Tibial artery (tissue), 4 donors: Measurements from ENCODE around the gene STK36.

Source experiments
- DNase-seq, 2 donors: peaks; one replicate each; pipeline ENCODE4 v3.0.0-alpha.2; 2019
- H3K27ac ChIP-seq, 2 donors: fragments of 200-600 bp; sonication (generic) in 1 of 2; 1 replicate in 1 of 2; 2 replicates in 1 of 2; pipeline ENCODE4 v1.5.1; 2018 to 2019; ENCODE audit warnings: mild to moderate bottlenecking in 1 of 2
- H3K27me3 ChIP-seq, 2 donors: fragments of 200-600 bp; sonication (generic) in 1 of 2; one replicate each; pipeline versions ENCODE4 v1.5.1 to v1.6.0; 2016 to 2019
- H3K36me3 ChIP-seq, 3 donors: fragments of 200-600 bp; sonication (generic) in 2 of 3; one replicate each; pipeline ENCODE4 v1.5.1; 2016 to 2019; ENCODE audit warnings: mild to moderate bottlenecking in 2 of 3
- H3K4me1 ChIP-seq, 4 donors: fragments of 200-600 bp; sonication (generic) in 2 of 4; 1 replicate in 3 of 4; 2 replicates in 1 of 4; pipeline ENCODE4 v1.5.1; 2016 to 2019
- H3K4me3 ChIP-seq, 2 donors: fragments of 200-600 bp; sonication (generic) in 1 of 2; 1 replicate in 1 of 2; 2 replicates in 1 of 2; pipeline ENCODE4 v1.5.1; 2018 to 2019; ENCODE audit warnings: mild to moderate bottlenecking in 2 of 2
- H3K9me3 ChIP-seq, 3 donors: fragments of 200-600 bp; sonication (generic) in 1 of 3; one replicate each; pipeline ENCODE4 v1.5.1; 2016 to 2019
- intact Hi-C: fragments of 100-400 bp; cut with DNase I; formaldehyde crosslinking; loops from one replicate; pipeline ENCODE4 v1.15.0; 2023; ENCODE audit warnings: low total_unique reads
- TF ChIP-seq, protein P1 (sequence below), 2 experiments: fragments of 200-600 bp in 1 of 2; fragments of 450-650 bp in 1 of 2; IDR thresholded peaks; one replicate each; pipeline ENCODE4 v1.5.1; 2017 to 2019; ENCODE audit warnings: antibody characterized with exemption in 2 of 2, mild to moderate bottlenecking in 1 of 2, moderate library complexity in 1 of 2

Gene STK36

DNA sequence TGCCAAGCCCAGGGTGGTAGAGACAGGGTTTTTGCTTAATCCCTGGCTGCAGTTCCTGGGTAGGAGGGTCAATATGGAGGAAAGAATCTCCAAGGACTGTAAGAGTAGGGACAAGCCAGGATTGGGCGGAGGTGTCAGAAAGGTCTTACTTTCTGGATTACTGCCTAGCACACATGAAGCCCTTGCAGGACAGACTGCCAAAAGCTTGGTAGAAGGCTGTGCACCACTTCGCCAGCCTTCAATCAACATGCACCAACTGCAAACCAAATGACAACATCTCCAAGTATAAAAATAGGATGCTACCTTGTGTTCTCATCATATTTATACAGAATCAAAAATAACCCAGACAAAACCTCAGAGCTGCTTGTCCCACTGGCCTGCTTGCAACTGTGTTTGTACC lies 16.1 kb upstream of the STK36 start:
- H3K27ac ChIP-seq, result no peak overlapping the region
- intact Hi-C loops, result no loop called here
- H3K9me3 ChIP-seq, result no peaks in the 10 kb centered on the region
- H3K4me3 ChIP-seq, result no peak overlapping the region
- H3K4me1 ChIP-seq, result peaks cover 0 to 22% (median 12%) of the 10 kb centered on the region in 4 donors
- no peaks in the 10 kb centered on the region for H3K27me3 ChIP-seq
- peaks cover 32 to 64% (median 56%) of the 10 kb centered on the region in 3 donors for H3K36me3 ChIP-seq
- DNase-seq, result no peak
- TF ChIP-seq, protein P1, sequence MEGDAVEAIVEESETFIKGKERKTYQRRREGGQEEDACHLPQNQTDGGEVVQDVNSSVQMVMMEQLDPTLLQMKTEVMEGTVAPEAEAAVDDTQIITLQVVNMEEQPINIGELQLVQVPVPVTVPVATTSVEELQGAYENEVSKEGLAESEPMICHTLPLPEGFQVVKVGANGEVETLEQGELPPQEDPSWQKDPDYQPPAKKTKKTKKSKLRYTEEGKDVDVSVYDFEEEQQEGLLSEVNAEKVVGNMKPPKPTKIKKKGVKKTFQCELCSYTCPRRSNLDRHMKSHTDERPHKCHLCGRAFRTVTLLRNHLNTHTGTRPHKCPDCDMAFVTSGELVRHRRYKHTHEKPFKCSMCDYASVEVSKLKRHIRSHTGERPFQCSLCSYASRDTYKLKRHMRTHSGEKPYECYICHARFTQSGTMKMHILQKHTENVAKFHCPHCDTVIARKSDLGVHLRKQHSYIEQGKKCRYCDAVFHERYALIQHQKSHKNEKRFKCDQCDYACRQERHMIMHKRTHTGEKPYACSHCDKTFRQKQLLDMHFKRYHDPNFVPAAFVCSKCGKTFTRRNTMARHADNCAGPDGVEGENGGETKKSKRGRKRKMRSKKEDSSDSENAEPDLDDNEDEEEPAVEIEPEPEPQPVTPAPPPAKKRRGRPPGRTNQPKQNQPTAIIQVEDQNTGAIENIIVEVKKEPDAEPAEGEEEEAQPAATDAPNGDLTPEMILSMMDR (IDR thresholded peaks at IDR 0.05), result no peak

DNA sequence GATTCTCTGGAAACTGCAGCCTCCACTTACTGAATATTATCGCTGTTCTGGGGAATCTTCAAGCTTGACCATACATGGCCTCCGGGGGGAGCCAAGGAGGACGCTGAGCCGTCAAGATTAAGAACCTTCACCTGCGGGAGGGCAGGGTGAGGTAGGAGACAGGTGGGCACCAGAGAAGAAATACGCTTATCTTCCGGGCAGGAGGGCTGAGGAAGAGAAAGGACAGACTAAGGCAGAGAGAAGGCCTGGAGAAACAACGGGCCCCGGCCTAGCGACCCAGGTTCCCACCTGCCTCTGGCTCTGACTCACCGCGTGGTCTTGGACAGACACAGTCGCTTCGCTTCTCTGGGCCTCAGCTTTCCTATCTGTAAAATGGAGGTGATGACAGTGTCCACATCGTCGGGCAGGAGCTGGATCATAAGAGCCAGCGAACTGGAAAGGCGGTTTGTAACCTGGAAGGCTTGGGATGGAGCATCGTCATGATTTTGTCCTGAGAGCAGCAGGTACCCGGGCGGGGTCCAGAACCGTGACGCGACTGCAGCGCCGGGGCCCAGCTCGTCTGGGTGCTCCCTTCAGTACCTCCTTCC lies 13.1 kb upstream of the STK36 start:
- peak overlapping the region; percentile 77 to 83 for H3K4me3 ChIP-seq
- peaks cover 36 to 55% (median 52%) of the 10 kb centered on the region in 3 donors for H3K36me3 ChIP-seq
- H3K4me1 ChIP-seq, result peaks cover 0 to 22% (median 12%) of the 10 kb centered on the region in 4 donors
- TF ChIP-seq, protein P1 (IDR thresholded peaks at IDR 0.05), result no peak
- DNase-seq, result no peak
- H3K27me3 ChIP-seq, result no peaks in the 10 kb centered on the region
- H3K9me3 ChIP-seq, result no peaks in the 10 kb centered on the region
- intact Hi-C loops, result no loop called here
- H3K27ac ChIP-seq, result peak overlapping the region; percentile 77 to 79

DNA sequence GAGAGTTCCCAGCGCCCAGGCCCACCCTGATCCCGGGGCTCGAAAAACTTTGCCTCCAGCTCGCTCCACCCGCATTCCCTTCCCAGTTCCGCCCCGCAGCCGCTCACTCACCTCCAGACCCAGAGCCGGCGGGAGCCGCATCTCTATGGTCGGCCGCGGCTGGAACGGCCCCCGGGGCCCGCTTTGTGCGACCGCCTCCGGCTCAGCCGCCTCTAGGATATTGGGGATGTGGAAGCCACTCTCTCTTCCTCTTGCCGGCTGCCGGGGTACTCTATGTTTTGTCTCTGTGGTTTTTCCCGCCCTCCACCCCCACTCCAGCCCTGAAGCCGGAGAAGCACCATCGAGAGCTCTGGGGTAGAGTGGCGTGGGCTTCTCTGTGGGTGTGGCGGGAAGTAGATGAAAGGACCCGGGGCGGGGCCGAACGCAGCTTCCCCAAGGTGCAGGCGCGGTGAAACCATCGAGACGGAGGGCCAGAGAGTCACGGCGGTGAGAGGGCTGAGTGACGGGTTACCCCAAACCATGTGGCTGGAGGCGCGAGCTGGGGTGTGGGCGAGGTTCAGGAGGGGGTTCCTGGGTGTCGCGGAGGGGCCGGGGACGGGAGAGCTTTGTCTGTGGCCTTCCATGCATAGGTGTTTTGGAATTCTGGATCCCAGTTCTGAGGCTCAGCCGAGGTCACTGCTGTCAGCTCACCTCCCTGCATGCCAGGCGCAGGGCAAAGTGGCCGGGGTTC lies 12.5 kb upstream of the STK36 start, which contains the start of the genes BCS1L and ZNF142:
Gene BCS1L, plus strand, starts transcription at position 426 of the 730 bp plus-strand sequence. CDS start 1,305 bp downstream, outside the sequence.
Gene ZNF142, minus strand, starts transcription at position 366 of the 730 bp plus-strand sequence. CDS start 3,194 bp downstream, outside the sequence.
- Histone ChIP-seq H3K27ac (peak within 1 kb of the TSS; percentile 77 to 79), H3K9me3 (no peaks in the 10 kb centered on the region), H3K4me1 (peaks cover 0 to 22% (median 12%) of the 10 kb centered on the region in 4 donors), H3K4me3 (peak within 1 kb of the TSS; percentile 77 to 83), H3K36me3 (peaks cover 42 to 55% (median 52%) of the 10 kb centered on the region in 3 donors), H3K27me3 (no peaks in the 10 kb centered on the region)
- peak; percentile 94 for DNase-seq
- intact Hi-C loops, result no loop called here
- TF ChIP-seq, protein P1 (IDR thresholded peaks at IDR 0.05), result no peak

DNA sequence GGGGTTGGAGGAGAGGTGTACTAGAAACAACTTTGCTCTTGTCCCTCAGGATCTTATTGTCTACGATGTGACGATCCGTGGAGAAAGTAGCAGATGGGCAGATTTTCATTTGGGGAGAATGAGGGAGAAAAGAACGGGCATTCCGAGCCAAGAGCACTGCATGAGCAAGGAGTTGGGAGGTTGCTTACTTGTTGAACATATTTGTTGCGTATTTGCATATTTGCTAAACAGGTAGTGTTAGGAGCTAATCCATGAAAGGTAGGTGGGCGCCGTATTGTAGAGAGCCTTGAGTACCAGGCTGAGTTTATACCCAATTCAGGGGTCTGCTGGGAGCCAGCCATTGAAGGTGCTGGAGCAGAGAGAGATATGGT lies 11.9 kb upstream of the STK36 start:
- Histone ChIP-seq H3K27me3 (no peaks in the 10 kb centered on the region), H3K4me1 (peaks cover 0 to 22% (median 12%) of the 10 kb centered on the region in 4 donors), H3K36me3 (peaks cover 45 to 55% (median 52%) of the 10 kb centered on the region in 3 donors), H3K9me3 (no peaks in the 10 kb centered on the region), H3K4me3 (peak overlapping the region; percentile 77 to 83), H3K27ac (peak overlapping the region; percentile 77 to 79)
- intact Hi-C loops, result no loop called here
- TF ChIP-seq, protein P1 (IDR thresholded peaks at IDR 0.05), result no peak
- no peak for DNase-seq

DNA sequence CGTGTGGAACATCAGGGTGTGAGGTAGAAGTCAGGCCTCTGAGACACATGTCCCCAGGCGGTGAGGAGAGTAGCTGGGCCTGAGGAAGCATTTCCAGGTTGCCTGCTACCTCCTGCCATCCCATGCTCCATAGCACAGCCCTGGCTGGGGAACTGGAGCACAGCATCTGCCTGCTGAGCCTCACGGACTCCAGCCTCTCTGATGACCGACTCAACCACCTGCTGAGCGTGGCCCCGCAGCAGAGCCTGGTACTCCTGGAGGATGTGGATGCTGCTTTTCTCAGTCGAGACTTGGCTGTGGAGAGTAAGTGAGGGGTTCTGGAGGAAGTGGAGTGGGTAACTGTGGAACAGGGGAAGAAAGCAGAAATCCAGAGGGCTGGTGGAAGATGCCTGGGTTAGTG lies 9.5 kb upstream of the STK36 start:
- DNase-seq, result no peak
- intact Hi-C loops, result no loop called here

More for the DNA sequence above, 9.5 kb upstream of the STK36 start:
- no peak overlapping the region for H3K4me3 ChIP-seq
- no peaks in the 10 kb centered on the region for H3K27me3 ChIP-seq
- TF ChIP-seq, protein P1 (IDR thresholded peaks at IDR 0.05), result no peak
- peaks cover 51 to 62% (median 59%) of the 10 kb centered on the region in 3 donors for H3K36me3 ChIP-seq
- peaks cover 0 to 22% (median 11%) of the 10 kb centered on the region in 4 donors for H3K4me1 ChIP-seq
- no peaks in the 10 kb centered on the region for H3K9me3 ChIP-seq
- no peak overlapping the region for H3K27ac ChIP-seq
